NCI-H1694 treated with DMSO at 0.1 percent for 48 hours (cell line): ENCODE data around the gene LMX1A.

Experiments used
- DNase-seq: peaks from one replicate; lab custom pipeline; 2025; lab: John Stamatoyannopoulos, UW

Gene LMX1A

GRCh38 chr1:165265196-165265838 is 91.2 kb downstream of the LMX1A start:
- no peak for DNase-seq

- peak; percentile 18 for DNase-seq
Measured at GRCh38 chr1:165259706-165260428, 96.6 kb downstream of the LMX1A start.

DNA sequence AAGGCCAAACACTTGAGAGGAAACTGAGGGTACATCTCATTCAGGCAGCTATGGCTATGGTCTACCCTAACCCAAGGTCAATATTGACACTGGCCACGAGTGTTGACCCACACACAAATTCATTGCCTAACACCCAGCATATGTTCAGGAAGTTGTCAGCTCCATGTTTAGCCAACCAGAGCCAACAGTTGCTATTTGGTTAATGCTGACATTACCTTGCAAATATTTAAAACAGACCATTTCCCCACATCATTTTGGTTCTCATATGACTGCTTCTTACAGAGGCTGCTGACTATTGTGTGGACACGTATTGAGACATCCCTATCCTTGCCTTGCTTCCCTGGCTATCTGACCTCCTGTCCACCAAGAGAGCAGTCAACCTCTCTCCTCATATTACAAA is 97.3 kb downstream of the LMX1A start:
- no peak for DNase-seq

DNA sequence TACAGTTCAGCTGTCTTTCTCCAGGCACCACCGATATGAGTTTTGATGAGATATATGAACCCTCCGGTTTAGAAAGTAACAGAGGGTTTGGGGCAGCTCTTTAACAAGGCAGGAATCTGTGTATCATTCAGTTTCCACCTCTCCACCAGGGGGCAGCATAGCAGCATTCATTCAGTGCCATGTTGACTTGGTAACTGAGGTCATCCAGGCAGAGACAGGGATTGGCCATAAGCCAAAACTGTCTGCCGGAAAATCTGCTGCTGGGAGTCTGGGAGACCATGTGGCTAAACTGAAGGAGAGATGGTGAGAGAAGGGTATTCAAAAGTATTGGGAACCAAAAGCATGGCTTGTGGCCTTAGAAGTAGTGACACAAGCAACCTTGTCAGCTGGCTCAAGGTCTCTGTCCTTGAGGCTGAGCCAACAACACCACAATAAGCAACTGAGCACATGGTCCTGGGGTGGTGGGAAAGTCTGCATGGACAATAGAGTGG is 98.5 kb downstream of the LMX1A start:
- peak; percentile 94 for DNase-seq

DNA sequence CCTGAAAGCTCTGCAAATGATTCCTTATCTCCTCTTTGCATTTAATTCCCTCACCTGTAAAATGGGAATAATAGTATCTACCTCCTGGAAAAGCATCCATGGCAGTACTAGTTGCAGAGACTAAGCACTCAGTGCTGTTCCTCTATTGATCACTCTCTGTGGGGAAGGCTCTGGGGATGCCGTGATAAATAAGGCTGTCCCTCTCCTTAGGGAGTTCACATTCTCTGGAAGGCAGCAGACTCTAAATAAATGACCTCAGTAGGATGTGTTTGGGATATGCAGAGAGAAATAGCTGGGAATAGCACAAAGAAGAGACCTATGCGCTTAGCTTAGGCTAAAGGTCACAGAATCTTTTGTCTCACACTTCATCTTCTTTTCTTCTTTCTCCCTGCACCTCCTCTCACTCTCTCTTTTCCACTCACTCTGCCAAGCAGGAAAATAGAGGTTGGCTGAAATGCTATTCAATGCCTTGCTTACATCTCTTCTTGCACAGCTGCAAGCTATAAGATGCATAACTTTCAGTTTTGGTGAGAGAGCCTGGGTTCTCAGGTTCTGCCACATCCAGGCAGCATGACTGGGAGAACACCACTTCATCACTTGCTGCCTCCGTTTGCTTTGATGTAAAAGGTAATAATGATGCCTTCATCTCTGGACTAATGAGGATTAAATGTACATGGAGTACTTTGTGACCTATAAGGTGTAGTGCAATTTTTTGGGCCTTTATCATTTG is 101.5 kb downstream of the LMX1A start:
- no peak for DNase-seq

GRCh38 chr1:165254376-165254775 is 102.1 kb downstream of the LMX1A start:
- DNase-seq: no peak

DNA sequence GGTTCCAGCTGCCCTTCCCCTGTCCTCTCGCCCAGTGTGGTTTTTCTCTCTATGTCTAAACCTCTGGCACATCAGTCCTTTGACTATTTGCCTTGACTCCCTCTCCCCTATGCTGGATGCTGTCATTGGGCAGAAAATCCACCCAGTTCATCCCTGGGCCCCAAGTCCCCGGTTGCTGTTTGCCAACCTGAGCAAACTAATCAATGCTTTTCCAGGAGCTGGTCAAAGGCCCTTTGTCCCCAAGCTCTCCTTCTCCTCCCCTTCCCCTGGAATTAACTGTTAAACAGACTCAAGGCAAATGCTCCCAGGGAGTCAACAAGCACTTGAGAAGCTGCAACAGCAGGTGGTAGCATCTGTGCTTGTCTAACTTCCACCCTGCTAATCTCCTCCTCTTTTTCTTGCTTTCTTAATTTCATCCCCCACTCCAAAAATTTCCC is 102.7 kb downstream of the LMX1A start:
- DNase-seq: no peak

GRCh38 chr1:165248969-165249571 is 107.4 kb downstream of the LMX1A start:
- DNase-seq: no peak

DNA sequence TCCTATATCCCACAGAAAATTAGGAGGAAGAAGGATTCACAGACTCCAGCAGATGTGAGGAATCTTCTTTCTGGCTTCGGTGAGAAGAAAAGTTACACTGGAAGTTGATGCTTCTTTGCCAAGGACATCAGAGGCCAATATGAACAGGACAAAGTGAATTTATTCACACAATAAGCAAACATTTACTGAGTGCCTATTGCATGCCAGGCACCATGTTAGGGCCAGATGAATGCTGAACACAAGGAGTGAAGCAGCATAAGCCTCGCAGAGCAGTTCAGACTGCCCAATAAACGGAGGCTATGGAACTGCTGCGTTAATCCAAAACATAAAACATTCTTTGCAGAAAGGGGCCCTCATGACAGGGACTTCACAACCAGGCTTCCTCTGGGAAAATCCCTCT is 114.6 kb downstream of the LMX1A start:
- DNase-seq: no peak

DNA sequence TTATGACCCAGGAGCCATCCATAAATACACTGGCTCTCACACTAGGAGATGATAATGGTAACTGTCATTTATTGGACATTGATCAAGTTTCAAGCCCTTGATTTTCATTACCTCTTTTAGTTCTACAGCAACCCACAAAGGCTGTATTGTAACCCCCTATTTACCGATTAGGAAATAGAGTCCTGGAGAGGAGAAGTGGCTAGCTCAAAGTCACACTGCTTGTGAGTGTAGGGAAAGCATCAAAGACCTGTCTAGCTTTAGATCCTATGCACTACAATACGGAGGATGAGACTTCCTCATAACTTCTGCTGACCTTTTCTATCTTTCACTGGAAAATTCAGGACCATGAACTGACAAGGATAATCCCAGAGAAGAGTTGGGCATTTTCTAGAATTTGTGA is 115.2 kb downstream of the LMX1A start:
- no peak for DNase-seq

DNA sequence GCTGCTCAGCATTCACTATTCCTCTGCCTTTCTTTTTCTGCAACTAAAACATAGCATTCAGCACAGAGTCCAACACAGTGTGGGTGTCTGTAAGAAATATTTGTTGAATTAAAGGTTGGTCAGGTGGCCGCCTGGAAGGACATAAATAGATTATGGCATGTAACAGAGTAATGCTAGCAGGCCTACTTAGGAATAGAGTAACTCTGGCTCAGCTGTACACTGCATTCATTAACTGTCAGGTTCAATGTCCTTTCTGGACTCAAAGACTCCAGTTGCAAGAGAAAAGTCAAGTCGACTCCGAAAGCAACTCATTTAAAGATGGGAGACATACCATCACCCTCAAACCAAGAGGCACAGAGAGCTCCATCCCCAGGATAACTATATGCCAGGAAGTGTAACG is 116.0 kb downstream of the LMX1A start:
- DNase-seq: no peak

DNA sequence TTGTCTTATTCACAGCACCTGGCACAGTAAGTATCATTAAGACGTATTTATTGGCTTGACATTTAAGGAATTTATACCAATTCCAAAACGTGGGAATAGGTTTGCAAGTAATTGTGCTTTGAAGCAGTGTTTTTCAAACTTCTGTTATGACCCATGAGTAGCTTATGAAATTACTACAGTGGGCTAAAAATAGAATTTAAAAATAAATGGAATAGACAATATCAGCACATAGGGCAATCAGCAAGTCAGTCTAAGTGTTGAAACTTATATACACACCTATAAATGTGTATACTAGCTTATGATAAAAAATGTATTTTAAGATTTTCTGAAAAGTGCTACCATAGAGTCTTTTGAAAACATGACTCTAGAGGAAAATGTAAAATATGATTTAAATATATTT is 116.6 kb downstream of the LMX1A start:
- no peak for DNase-seq

DNA sequence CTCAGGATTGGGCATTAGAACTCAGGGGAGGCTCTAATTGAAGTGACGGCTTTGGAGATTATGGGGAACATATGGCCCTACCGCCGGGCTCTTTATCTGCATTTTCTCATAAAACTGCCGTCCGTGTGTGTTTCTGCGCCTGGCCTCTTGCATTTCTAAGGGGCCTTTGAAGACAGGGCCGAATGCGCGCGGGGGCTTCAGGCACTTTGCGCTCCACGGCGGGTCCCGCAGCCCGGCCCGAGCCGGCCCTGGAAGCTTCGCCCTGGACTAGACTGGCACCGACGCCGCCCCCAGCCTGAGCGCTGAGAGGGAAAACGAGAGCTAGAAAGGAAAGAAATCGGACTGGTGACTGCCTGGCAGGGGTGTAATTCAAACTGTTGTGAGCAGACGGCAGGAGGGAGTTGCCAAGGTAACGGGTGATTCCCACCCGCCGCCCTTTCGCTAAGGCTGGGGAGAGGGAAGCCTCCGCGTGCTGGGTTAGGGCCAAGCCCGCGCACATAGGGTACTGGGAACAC is 120.7 kb downstream of the LMX1A start:
- DNase-seq: peak; percentile 94

GRCh38 chr1:165235155-165235776 is 121.2 kb downstream of the LMX1A start:
- DNase-seq: peak; percentile 76

DNA sequence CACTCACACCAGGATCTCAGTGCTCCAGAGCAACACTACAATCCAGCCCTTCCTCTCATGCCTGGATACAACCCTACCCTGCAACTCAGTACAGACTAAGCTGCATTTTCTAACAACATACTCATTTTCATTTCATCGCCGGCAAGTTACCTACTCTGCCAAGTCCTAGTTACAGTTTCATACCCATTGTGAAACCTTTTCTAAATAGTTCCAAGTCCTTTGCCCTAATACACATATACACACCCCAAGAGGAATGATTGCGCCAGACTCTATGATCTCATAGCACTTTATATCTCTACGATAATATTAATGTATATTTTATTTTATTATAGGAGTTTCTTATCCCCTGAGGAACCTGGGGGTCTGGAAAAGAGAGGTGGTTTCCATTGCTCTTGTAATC is 122.4 kb downstream of the LMX1A start:
- no peak for DNase-seq

DNA sequence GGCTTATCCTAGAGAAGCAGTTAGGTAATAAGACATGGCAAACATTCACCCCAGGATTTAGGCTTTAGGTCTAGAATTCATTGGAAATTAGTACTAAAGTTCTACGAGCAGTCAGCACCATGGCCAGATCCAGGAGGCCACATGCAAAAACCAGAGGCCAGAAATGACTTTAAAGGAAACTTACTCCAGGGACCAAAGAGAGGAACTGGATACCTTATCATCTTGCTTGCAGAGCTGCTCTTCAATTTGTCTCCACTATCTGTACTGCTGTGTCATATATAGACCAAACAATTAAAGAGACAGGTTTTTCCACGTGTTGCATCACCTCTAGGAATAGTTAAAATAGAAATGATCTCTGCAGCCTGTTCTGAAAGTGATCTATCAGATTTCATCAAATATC is 127.8 kb downstream of the LMX1A start:
- no peak for DNase-seq

- DNase-seq: no peak
Measured at GRCh38 chr1:165228111-165228655, 128.3 kb downstream of the LMX1A start.

DNA sequence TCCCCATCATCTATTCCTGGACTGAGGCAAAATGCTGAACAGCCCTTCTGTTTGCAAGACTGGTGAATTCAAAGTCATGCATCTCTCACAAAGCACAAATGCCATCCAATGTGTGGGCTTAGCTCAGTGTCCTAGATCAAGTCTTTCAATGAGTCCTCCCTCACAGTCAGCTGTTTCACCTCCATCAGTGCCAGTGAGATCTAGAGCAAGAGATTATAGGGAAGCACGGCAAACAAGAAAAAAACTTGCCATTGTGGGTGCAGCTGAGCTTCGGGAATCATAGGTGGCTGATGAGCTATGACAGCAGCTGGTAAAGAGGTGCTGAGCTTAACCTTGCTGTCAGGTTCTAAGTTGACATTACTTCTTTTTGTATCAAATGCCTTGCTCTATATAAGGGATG is 130.2 kb downstream of the LMX1A start:
- DNase-seq: no peak

DNA sequence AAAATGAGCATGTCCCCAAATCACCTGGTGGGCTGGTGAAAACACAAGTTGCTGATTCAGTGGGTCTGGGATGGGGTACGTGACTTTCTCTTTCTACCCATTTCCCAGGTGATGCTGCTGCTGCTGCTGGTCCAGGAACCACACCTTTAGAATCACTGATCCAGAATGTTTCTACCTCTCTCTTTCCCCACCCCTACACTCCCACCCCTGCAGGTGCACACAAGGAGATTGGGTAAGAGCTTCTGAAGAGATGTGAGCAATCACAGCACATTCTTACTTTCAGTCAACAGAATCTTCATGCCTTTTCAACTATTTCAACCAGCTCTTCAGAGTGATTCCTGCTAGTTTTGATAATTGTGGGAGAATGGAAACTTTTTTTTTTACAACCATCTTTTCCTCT is 130.9 kb downstream of the LMX1A start:
- no peak for DNase-seq

- DNase-seq: no peak
Measured at GRCh38 chr1:165225062-165225461, 131.5 kb downstream of the LMX1A start.

DNA sequence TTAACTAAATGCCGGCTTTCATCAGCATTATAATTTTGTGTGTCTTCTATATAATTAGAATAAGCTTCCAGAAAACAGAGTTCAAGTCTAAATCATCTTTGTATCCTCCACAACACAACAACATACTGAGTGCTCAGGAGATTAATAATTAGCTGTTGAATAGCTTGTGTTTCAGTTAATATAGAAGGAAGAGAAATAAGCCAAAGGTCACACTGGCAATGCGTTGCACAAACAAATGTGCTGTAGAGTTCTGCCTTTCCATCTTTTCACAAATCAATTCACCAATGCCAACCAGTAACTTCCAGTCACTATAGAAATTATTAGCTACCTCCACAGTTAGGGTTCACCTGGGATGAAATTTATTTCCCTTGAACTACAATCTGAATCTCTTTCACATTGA is 132.0 kb downstream of the LMX1A start:
- no peak for DNase-seq

GRCh38 chr1:165222580-165222979 is 133.9 kb downstream of the LMX1A start:
- DNase-seq: no peak
